ENCODE results near the gene NR5A1. TPM values are rescaled to one million over a fixed set of nuclear protein-coding genes. Genes with fewer than 3 reads are reported as not detected.

The NR5A1 gene
- polyA plus RNA-seq, 4 donors, result 0.01 to 0.27 (median 0.16) TPM

DNA sequence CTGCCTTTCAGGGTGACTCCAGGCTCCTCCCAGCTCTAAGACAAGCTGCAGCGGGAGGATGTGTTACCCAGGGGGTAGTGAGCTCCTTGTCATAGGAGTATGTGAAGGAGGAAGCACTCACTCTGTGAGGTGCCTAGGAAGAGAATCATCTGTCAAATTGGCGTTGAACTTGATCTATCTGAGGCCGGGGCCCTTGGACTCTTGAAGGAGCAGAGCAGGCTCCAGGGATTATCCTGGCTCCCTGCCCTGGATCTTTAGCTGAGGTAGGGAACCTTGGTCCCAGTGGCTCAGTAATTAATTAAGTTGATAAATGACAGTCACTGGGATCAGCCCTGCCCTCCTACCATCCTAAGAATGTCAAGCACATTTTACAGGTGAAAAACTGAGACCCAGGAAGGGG, 41.5 kb downstream of the NR5A1 start:
- Histone ChIP-seq H3K27ac (ENCODE audit: low read depth in 1 of 3, low read length in 2 of 3) (no peak overlapping the region), H3K9me3 (ENCODE audit: control insufficient read depth in 2 of 2, insufficient read depth in 1 of 2, low read depth in 1 of 2, low read length in 1 of 2) (no peaks in the 10 kb centered on the region), H3K27me3 (ENCODE audit: control insufficient read depth in 3 of 3, insufficient read depth in 3 of 3, low read length in 3 of 3) (peaks cover 0 to 5% (median 0%) of the 10 kb centered on the region in 3 donors), H3K4me1 (ENCODE audit: control insufficient read depth in 3 of 3, insufficient read depth in 2 of 3, low read depth in 1 of 3, low read length in 2 of 3) (no peaks in the 10 kb centered on the region), H3K36me3 (ENCODE audit: control insufficient read depth in 3 of 3, insufficient read depth in 2 of 3, low read depth in 1 of 3, low read length in 3 of 3) (no peaks in the 10 kb centered on the region), H3K4me3 (ENCODE audit: low read depth in 1 of 3, low read length in 3 of 3) (no peak overlapping the region)
- no peak for FAIRE-seq
- DNase-seq, result peak in 1 of 2 donors; percentile 58
- WGBS, 3 donors, result 22 to 67% (median 49%) methylated on average over 3 of the region's 3 CpGs

DNA sequence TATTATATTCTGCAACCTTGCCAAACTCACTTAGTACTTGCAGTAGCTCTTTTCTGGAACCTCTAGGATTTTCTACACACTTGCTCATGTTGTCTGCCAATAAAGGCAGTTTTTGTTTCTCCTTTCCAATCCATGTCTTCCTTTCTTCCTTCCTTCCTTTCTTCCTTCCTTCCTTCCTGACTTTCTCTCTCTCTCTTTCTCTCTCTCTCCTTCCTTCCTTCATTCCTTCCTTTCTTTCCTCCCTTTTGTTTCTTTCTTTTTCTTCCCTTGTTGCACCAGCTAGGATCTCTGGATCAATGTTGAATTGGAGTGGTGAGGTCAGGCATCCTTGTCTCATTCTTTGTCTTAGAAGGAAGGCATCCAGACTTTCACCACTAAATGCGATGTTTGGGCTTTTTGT, 44.5 kb downstream of the NR5A1 start:
- FAIRE-seq (no peak), DNase-seq (no peak)
- no peaks in the 10 kb centered on the region for H3K4me1 ChIP-seq (ENCODE audit: control insufficient read depth in 3 of 3, insufficient read depth in 2 of 3, low read depth in 1 of 3, low read length in 2 of 3)
- no peaks in the 10 kb centered on the region for H3K9me3 ChIP-seq (ENCODE audit: control insufficient read depth in 2 of 2, insufficient read depth in 1 of 2, low read depth in 1 of 2, low read length in 1 of 2)
- 88 to 98% (median 91%) methylated on average over 1 of the region's 1 CpG for WGBS, 3 donors
- peaks cover 0 to 5% (median 0%) of the 10 kb centered on the region in 3 donors for H3K27me3 ChIP-seq (ENCODE audit: control insufficient read depth in 3 of 3, insufficient read depth in 3 of 3, low read length in 3 of 3)
- H3K4me3 ChIP-seq (ENCODE audit: low read depth in 1 of 3, low read length in 3 of 3), result no peak overlapping the region
- H3K27ac ChIP-seq (ENCODE audit: low read depth in 1 of 3, low read length in 2 of 3), result no peak overlapping the region
- H3K36me3 ChIP-seq (ENCODE audit: control insufficient read depth in 3 of 3, insufficient read depth in 2 of 3, low read depth in 1 of 3, low read length in 3 of 3), result no peaks in the 10 kb centered on the region

- WGBS, 3 donors, result 68 to 84% (median 79%) methylated on average over 9 of the region's 9 CpGs
- no peak for DNase-seq
- FAIRE-seq, result no peak
- Histone ChIP-seq H3K27me3 (ENCODE audit: control insufficient read depth in 3 of 3, insufficient read depth in 3 of 3, low read length in 3 of 3) (peaks cover 0 to 17% (median 0%) of the 10 kb centered on the region in 3 donors), H3K9me3 (ENCODE audit: control insufficient read depth in 2 of 2, insufficient read depth in 1 of 2, low read depth in 1 of 2, low read length in 1 of 2) (no peaks in the 10 kb centered on the region), H3K36me3 (ENCODE audit: control insufficient read depth in 3 of 3, insufficient read depth in 2 of 3, low read depth in 1 of 3, low read length in 3 of 3) (no peaks in the 10 kb centered on the region), H3K4me3 (ENCODE audit: low read depth in 1 of 3, low read length in 3 of 3) (no peak overlapping the region), H3K27ac (ENCODE audit: low read depth in 1 of 3, low read length in 2 of 3) (no peak overlapping the region), H3K4me1 (ENCODE audit: control insufficient read depth in 3 of 3, insufficient read depth in 2 of 3, low read depth in 1 of 3, low read length in 2 of 3) (no peaks in the 10 kb centered on the region)
Observed at GRCh38 chr9:124458441-124458840, 48.8 kb downstream of the NR5A1 start.

DNA sequence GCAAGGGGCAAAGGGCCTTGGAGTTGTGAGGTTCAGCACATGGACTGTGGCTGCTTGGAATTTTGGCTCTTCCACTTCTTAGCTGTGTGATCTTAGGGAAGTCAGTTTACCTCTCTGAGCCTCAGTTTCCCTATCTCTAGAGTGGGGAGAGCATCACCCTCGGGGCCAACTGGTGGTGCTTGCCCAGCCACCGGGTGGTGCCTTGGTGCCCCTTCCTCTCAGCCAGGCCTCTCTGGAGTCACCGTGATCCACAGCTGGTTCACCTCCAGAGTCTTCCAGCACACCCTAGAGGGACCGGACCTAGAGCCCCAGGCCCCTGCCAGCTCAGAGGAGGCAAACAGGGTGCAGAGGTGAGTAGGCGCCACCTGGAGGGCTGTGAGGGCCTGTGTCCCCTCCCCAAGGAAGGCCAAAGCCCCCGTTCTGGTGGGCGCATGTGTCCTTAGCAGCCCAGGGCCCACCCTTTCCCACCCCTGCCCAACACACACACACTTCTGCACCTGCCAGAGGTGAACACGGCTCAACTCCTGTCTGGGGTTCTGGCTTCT, 49.2 kb downstream of the NR5A1 start:
- no peaks in the 10 kb centered on the region for H3K36me3 ChIP-seq (ENCODE audit: control insufficient read depth in 3 of 3, insufficient read depth in 2 of 3, low read depth in 1 of 3, low read length in 3 of 3)
- H3K27ac ChIP-seq (ENCODE audit: low read depth in 1 of 3, low read length in 2 of 3), result no peak overlapping the region
- peaks cover 0 to 18% (median under 1%) of the 10 kb centered on the region in 3 donors for H3K27me3 ChIP-seq (ENCODE audit: control insufficient read depth in 3 of 3, insufficient read depth in 3 of 3, low read length in 3 of 3)
- no peaks in the 10 kb centered on the region for H3K9me3 ChIP-seq (ENCODE audit: control insufficient read depth in 2 of 2, insufficient read depth in 1 of 2, low read depth in 1 of 2, low read length in 1 of 2)
- FAIRE-seq (no peak), DNase-seq (no peak)
- 72 to 76% (median 73%) methylated on average over 7 to 8 of the region's 8 CpGs for WGBS, 3 donors
- no peaks in the 10 kb centered on the region for H3K4me1 ChIP-seq (ENCODE audit: control insufficient read depth in 3 of 3, insufficient read depth in 2 of 3, low read depth in 1 of 3, low read length in 2 of 3)
- H3K4me3 ChIP-seq (ENCODE audit: low read depth in 1 of 3, low read length in 3 of 3), result no peak overlapping the region

GRCh38 chr9:124457079-124457886, 49.9 kb downstream of the NR5A1 start:
- H3K4me1 ChIP-seq (ENCODE audit: control insufficient read depth in 3 of 3, insufficient read depth in 2 of 3, low read depth in 1 of 3, low read length in 2 of 3), result no peaks in the 10 kb centered on the region
- DNase-seq (no peak), FAIRE-seq (no peak)

DNA sequence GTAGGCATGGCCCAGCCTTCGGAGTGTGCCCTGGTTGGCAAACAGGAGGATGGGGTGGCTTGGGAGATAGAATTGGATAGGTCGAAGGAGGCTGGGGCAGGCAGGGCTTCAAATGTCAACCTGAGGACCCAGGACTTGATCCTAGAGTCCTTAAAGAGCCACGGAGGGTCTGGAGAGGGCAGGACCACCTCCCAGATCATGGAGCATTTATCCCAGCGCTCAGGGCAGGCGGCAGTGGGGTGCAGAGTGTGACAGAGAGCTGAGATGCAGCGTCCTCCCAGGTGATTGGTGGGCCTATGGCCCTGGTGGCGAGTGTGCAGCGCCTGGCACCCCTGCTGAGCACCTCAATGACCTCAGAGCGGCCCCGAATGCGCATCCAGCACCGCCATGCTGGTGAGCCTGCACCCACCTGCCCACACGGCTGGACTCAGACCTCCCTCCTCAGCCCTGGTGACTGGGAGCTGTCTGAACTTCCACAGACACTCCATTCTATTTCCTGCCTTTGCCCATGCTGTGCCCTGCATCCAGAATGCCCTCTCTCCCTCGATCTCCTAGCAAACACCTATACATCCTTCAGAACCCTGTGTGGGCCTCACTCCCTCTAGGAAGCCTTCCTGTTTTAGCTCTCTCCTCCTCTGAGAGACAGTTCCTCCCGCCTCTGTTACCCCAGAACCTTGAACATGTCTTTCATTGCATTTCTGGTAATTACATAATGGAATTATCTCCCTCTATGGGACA, 50.7 kb downstream of the NR5A1 start:
- 63 to 71% (median 64%) methylated on average over 15 of the region's 15 CpGs for WGBS, 3 donors
- Histone ChIP-seq H3K27me3 (ENCODE audit: control insufficient read depth in 3 of 3, insufficient read depth in 3 of 3, low read length in 3 of 3) (peaks cover 0 to 32% (median 11%) of the 10 kb centered on the region in 3 donors), H3K9me3 (ENCODE audit: control insufficient read depth in 2 of 2, insufficient read depth in 1 of 2, low read depth in 1 of 2, low read length in 1 of 2) (no peaks in the 10 kb centered on the region), H3K4me3 (ENCODE audit: low read depth in 1 of 3, low read length in 3 of 3) (no peak overlapping the region), H3K27ac (ENCODE audit: low read depth in 1 of 3, low read length in 2 of 3) (no peak overlapping the region), H3K4me1 (ENCODE audit: control insufficient read depth in 3 of 3, insufficient read depth in 2 of 3, low read depth in 1 of 3, low read length in 2 of 3) (no peaks in the 10 kb centered on the region), H3K36me3 (ENCODE audit: control insufficient read depth in 3 of 3, insufficient read depth in 2 of 3, low read depth in 1 of 3, low read length in 3 of 3) (no peaks in the 10 kb centered on the region)
- FAIRE-seq (no peak), DNase-seq (no peak)

More at GRCh38 chr9:124457079-124457886, 49.9 kb downstream of the NR5A1 start:
- H3K9me3 ChIP-seq (ENCODE audit: control insufficient read depth in 2 of 2, insufficient read depth in 1 of 2, low read depth in 1 of 2, low read length in 1 of 2), result no peaks in the 10 kb centered on the region
- WGBS, 3 donors, result 75 to 79% (median 77%) methylated on average over 18 of the region's 18 CpGs
- H3K36me3 ChIP-seq (ENCODE audit: control insufficient read depth in 3 of 3, insufficient read depth in 2 of 3, low read depth in 1 of 3, low read length in 3 of 3), result no peaks in the 10 kb centered on the region
- peaks cover 0 to 25% (median 5%) of the 10 kb centered on the region in 3 donors for H3K27me3 ChIP-seq (ENCODE audit: control insufficient read depth in 3 of 3, insufficient read depth in 3 of 3, low read length in 3 of 3)
- H3K4me3 ChIP-seq (ENCODE audit: low read depth in 1 of 3, low read length in 3 of 3), result no peak overlapping the region
- no peak overlapping the region for H3K27ac ChIP-seq (ENCODE audit: low read depth in 1 of 3, low read length in 2 of 3)

DNA sequence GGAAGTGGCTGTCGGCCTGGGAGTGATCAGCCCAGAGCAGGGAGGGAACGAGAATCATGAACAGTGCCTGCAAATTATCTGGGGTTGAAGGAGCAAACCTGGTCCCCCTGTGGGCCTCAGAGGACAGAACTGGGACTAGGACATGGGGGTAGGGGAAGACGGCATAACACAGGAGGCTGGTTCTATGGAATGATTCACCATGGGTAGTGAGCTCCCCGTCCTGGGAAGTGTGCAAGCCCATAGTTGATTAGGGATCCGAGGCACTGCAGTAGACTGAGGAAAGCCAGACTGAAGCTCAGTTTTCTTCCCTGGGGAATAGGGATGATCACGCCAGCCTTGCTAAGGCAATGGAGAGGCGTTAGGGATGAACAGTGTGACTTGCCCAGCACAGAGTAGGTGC, 51.4 kb downstream of the NR5A1 start:
- no peaks in the 10 kb centered on the region for H3K9me3 ChIP-seq (ENCODE audit: control insufficient read depth in 2 of 2, insufficient read depth in 1 of 2, low read depth in 1 of 2, low read length in 1 of 2)
- no peaks in the 10 kb centered on the region for H3K36me3 ChIP-seq (ENCODE audit: control insufficient read depth in 3 of 3, insufficient read depth in 2 of 3, low read depth in 1 of 3, low read length in 3 of 3)
- peaks cover 3 to 39% (median 17%) of the 10 kb centered on the region in 3 donors for H3K27me3 ChIP-seq (ENCODE audit: control insufficient read depth in 3 of 3, insufficient read depth in 3 of 3, low read length in 3 of 3)
- DNase-seq, result no peak
- WGBS, 3 donors, result 73 to 81% (median 74%) methylated on average over 7 of the region's 7 CpGs
- no peak overlapping the region for H3K27ac ChIP-seq (ENCODE audit: low read depth in 1 of 3, low read length in 2 of 3)
- no peak overlapping the region for H3K4me3 ChIP-seq (ENCODE audit: low read depth in 1 of 3, low read length in 3 of 3)
- H3K4me1 ChIP-seq (ENCODE audit: control insufficient read depth in 3 of 3, insufficient read depth in 2 of 3, low read depth in 1 of 3, low read length in 2 of 3), result no peaks in the 10 kb centered on the region
- FAIRE-seq, result no peak

DNA sequence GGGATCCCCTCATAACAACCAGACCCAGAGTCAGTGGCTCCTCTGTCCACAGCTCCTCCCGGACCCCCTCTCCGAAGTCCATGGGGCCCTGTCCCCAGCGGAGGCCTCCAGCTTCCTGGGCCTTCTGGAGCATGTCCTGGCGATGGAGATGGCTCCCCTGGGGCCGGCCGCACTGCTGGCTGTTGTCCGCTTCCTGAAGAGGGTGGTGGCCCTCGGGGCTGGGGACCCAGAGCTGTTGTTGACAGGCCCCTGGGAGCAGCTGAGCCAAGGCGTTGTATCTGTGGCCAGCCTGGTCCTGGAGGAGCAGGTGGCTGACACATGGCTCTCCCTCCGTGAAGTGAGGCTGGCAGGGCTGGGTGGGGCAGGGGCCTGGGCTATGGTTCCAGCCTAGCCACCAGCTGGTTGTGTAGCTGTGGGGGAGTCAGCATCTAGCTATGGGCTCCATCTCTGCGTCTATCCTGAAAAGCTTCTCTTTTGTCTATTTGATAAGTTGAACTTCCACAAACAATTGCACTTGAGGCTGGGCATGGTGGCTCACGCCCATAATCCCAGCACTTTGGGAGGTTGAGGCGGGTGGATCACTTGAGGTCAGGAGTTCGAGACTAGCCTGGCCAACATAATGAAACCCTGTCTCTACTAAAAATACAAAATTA, 52.3 kb downstream of the NR5A1 start:
- FAIRE-seq, result no peak
- Histone ChIP-seq H3K4me1 (ENCODE audit: control insufficient read depth in 3 of 3, insufficient read depth in 2 of 3, low read depth in 1 of 3, low read length in 2 of 3) (peaks cover 0 to 4% (median 0%) of the 10 kb centered on the region in 3 donors), H3K36me3 (ENCODE audit: control insufficient read depth in 3 of 3, insufficient read depth in 2 of 3, low read depth in 1 of 3, low read length in 3 of 3) (no peaks in the 10 kb centered on the region), H3K27me3 (ENCODE audit: control insufficient read depth in 3 of 3, insufficient read depth in 3 of 3, low read length in 3 of 3) (peaks cover 5 to 47% (median 24%) of the 10 kb centered on the region in 3 donors), H3K9me3 (ENCODE audit: control insufficient read depth in 2 of 2, insufficient read depth in 1 of 2, low read depth in 1 of 2, low read length in 1 of 2) (no peaks in the 10 kb centered on the region), H3K4me3 (ENCODE audit: low read depth in 1 of 3, low read length in 3 of 3) (no peak overlapping the region), H3K27ac (ENCODE audit: low read depth in 1 of 3, low read length in 2 of 3) (no peak overlapping the region)
- 74 to 81% (median 80%) methylated on average over 14 of the region's 14 CpGs for WGBS, 3 donors
- no peak for DNase-seq

Data from small intestine (tissue), 7 donors.